B cell (primary cell): Measurements from ENCODE around the gene CMPK1. TPM values are rescaled to one million over a fixed set of nuclear protein-coding genes. Genes with fewer than 3 reads are reported as not detected.
A peak's percentile ranks its signal among the peaks of the same experiment; 100 is the strongest.

Experiments
- ATAC-seq: fragments of 200-7000 bp; cut with Tn5 transposase; one replicate; pipeline ENCODE4 v1.10.0; 2021; ENCODE audit warnings: low read depth, mild to moderate bottlenecking, moderate number of reproducible peaks, moderate library complexity
- CTCF ChIA-PET: fragments of 350-600 bp; sonication (Branson Sonifier 250); formaldehyde crosslinking; loops from one replicate; lab custom pipeline; 2021; ENCODE audit warnings: antibody characterized with exemption, inconsistent platforms; lab: Charles Lee
- POLR2A ChIA-PET: fragments of 350-600 bp; sonication (Branson Sonifier 250); formaldehyde crosslinking; loops from one replicate; lab custom pipeline; 2021; ENCODE audit warnings: antibody characterized with exemption; lab: Charles Lee
- DNase-seq: peaks from one replicate; pipeline ENCODE4 v3.0.0; 2013
- H2AFZ ChIP-seq: 2 replicates; pipeline ENCODE4 v1.6.1; 2012; ENCODE audit warnings: mild to moderate bottlenecking, low read depth, low read length; ENCODE audit not compliant: insufficient read depth, poor library complexity, severe bottlenecking
- H3K27ac ChIP-seq, 2 donors: 1 replicate in 1 of 2; 2 replicates in 1 of 2; pipeline ENCODE4 v1.5.1; 2012 to 2013; ENCODE audit warnings: low read length in 2 of 2, mild to moderate bottlenecking in 2 of 2, moderate library complexity in 1 of 2
- H3K27me3 ChIP-seq, 4 experiments: fragments of 200-600 bp in 1 of 4; sonication (generic) in 1 of 4; replicated peaks in 1 of 4; 1 replicate in 2 of 4; 2 replicates in 2 of 4; pipeline versions ENCODE4 v1.6.1 to v1.7.0; 2013 to 2016; ENCODE audit warnings: low read length in 3 of 4, mild to moderate bottlenecking in 2 of 4, mixed read lengths in 1 of 4, moderate library complexity in 1 of 4; ENCODE audit not compliant: insufficient read depth in 4 of 4, control insufficient read depth in 3 of 4; ENCODE audit errors: control extremely low read depth in 1 of 4
- H3K36me3 ChIP-seq, 2 experiments: replicated peaks in 1 of 2; 1 replicate in 1 of 2; 2 replicates in 1 of 2; pipeline versions ENCODE4 v1.6.1 to v1.7.1; 2013; ENCODE audit warnings: low read length in 1 of 2; ENCODE audit not compliant: insufficient read depth in 2 of 2, control insufficient read depth in 1 of 2; ENCODE audit errors: control extremely low read depth in 1 of 2, extremely low read depth in 1 of 2
- H3K4me1 ChIP-seq, 2 donors: fragments of 200-600 bp in 1 of 2; sonication (generic) in 1 of 2; 1 replicate in 1 of 2; 2 replicates in 1 of 2; pipeline versions ENCODE4 v1.5.1 to v1.6.1; 2013 to 2017; ENCODE audit warnings: low read length in 2 of 2; ENCODE audit not compliant: control insufficient read depth in 2 of 2, insufficient read depth in 2 of 2
- H3K4me2 ChIP-seq: replicated peaks from 2 replicates; pipeline ENCODE3; 2012; ENCODE audit warnings: mild to moderate bottlenecking, low read depth, low read length; ENCODE audit not compliant: poor library complexity, severe bottlenecking
- H3K4me3 ChIP-seq, 5 experiments: fragments of 200-600 bp in 1 of 5; sonication (generic) in 1 of 5; 1 replicate in 3 of 5; 2 replicates in 2 of 5; pipeline versions ENCODE4 v1.5.1 to v1.7.0; 2011 to 2016; ENCODE audit warnings: low read length in 4 of 5, mild to moderate bottlenecking in 4 of 5, low read depth in 2 of 5, control low read depth in 1 of 5, moderate library complexity in 1 of 5; ENCODE audit not compliant: insufficient read depth in 1 of 5; ENCODE audit errors: control extremely low read depth in 1 of 5, extremely low read depth in 1 of 5
- H3K79me2 ChIP-seq: fragments of 200-600 bp; sonication (generic); one replicate; pipeline ENCODE4 v1.6.0; 2016; ENCODE audit warnings: low read length; ENCODE audit not compliant: control insufficient read depth, insufficient read depth
- H3K9ac ChIP-seq: fragments of 200-600 bp; sonication (generic); 2 replicates; pipeline ENCODE4 v1.6.1; 2017; ENCODE audit warnings: mild to moderate bottlenecking, low read length, moderate library complexity
- H3K9me3 ChIP-seq, 3 donors: one replicate each; pipeline versions ENCODE4 v1.6.1 to v1.7.1; 2013; ENCODE audit warnings: low read length in 2 of 3; ENCODE audit not compliant: control insufficient read depth in 2 of 3, insufficient read depth in 1 of 3; ENCODE audit errors: control extremely low read depth in 1 of 3
- H4K20me1 ChIP-seq: 2 replicates; pipeline ENCODE4 v1.6.0; 2012; ENCODE audit warnings: mild to moderate bottlenecking, low read length; ENCODE audit not compliant: insufficient read depth, control insufficient read depth, poor library complexity, severe bottlenecking
- H3K27ac Mint-ChIP-seq: one replicate; pipeline ENCODE4 v1.8.0; 2021; ENCODE audit warnings: mixed read lengths
- H3K27me3 Mint-ChIP-seq: one replicate; pipeline ENCODE4 v1.8.0; 2021; ENCODE audit warnings: mixed read lengths
- H3K4me1 Mint-ChIP-seq: one replicate; pipeline ENCODE4 v1.8.0; 2021; ENCODE audit warnings: mixed read lengths
- H3K4me3 Mint-ChIP-seq: one replicate; pipeline ENCODE4 v1.8.0; 2021; ENCODE audit warnings: mixed read lengths
- H3K9me3 Mint-ChIP-seq: one replicate; pipeline ENCODE4 v1.8.0; 2022; ENCODE audit warnings: mixed read lengths; ENCODE audit not compliant: insufficient read depth
- CTCF ChIP-seq: fragments of 200-600 bp; IDR thresholded peaks from one replicate; pipeline ENCODE4 v1.8.0; 2022; ENCODE audit warnings: antibody characterized with exemption, mild to moderate bottlenecking
- EZH2 ChIP-seq: IDR thresholded peaks from 2 replicates; pipeline ENCODE4 v1.6.1; 2012; ENCODE audit warnings: borderline replicate concordance, low read depth, mild to moderate bottlenecking, moderate library complexity, low read length; ENCODE audit not compliant: insufficient read depth, poor library complexity, severe bottlenecking
- WGBS: methylation state at CpG from one replicate; pipeline ENCODE4 v1.1.5; 2013; ENCODE audit warnings: missing lambda C conversion rate; ENCODE audit not compliant: insufficient coverage; 5-methylcytosine and 5-hydroxymethylcytosine counted together
- intact Hi-C: fragments of 100-400 bp; cut with micrococcal nuclease; formaldehyde crosslinking; loops from one replicate; pipeline ENCODE4 v1.10.0; 2022
- polyA plus RNA-seq: library from polyadenylated mRNA; depleted of rRNA; stranded (reverse); fragments of >200 nt; gene quantifications from 2 replicates; pipeline ENCODE4 v1.2.3, GENCODE V29; 2012
- total RNA-seq, 2 donors: library from RNA; stranded (reverse); fragments of 120-200 nt in 1 of 2; gene quantifications; 1 replicate in 1 of 2; 2 replicates in 1 of 2; pipeline versions ENCODE4 v1.2.3 to v1.2.4, GENCODE V29; 2013 to 2022

CMPK1 gene
- total and polyA plus RNA-seq, 2 donors (not counting 1 experiment from before 2014, with no cell fraction given), result 16.8 to 97.4 TPM

GRCh38 chr1:47412437-47412836, 78.8 kb downstream of the CMPK1 start:
- Mint-ChIP-seq H3K27ac (no peak overlapping the region), H3K4me1 (peaks cover 6% of the 10 kb centered on the region), H3K4me3 (no peak overlapping the region), H3K9me3 (no peaks in the 10 kb centered on the region), H3K27me3 (peaks cover 43% of the 10 kb centered on the region)
- intact Hi-C loops, result no loop called here
- Histone ChIP-seq H3K4me3 (no peak overlapping the region), H3K36me3 (no peaks in the 10 kb centered on the region), H4K20me1 (no peaks in the 10 kb centered on the region), H2AFZ (no peak overlapping the region), H3K27me3 (peaks cover 0 to 31% (median 8%) of the 10 kb centered on the region in 4 experiments), H3K9me3 (no peaks in the 10 kb centered on the region), H3K79me2 (no peaks in the 10 kb centered on the region), H3K27ac (no peak overlapping the region), H3K4me1 (no peaks in the 10 kb centered on the region), H3K9ac (no peak overlapping the region), H3K4me2 (no peak overlapping the region)
- TF ChIP-seq EZH2 (no peak), CTCF (no peak)
- POLR2A ChIA-PET, result no interaction called here
- CTCF ChIA-PET, result interaction anchor here (0.7 kb wide), 1 partner anchor 11 kb away, joined by 3 read pairs; no protein-coding TSS in a partner anchor
- DNase-seq (no peak), ATAC-seq (no peak)
- 92% methylated on average over 14 of the region's 14 CpGs for WGBS

GRCh38 chr1:47415728-47416318, 82.2 kb downstream of the CMPK1 start, which contains the start of gene FOXE3:
FOXE3 (plus strand) TSS chr1:47416285; CDS start chr1:47416316, 31 bp downstream.
- Mint-ChIP-seq H3K4me3 (peak within 1 kb of the TSS; percentile 26), H3K4me1 (peaks cover 8% of the 10 kb centered on the region), H3K27ac (no peak within 1 kb of the TSS), H3K9me3 (no peaks in the 10 kb centered on the region), H3K27me3 (peaks cover 63% of the 10 kb centered on the region)
- H2AFZ ChIP-seq, result peak within 1 kb of the TSS; percentile 33
- DNase-seq, result no peak
- intact Hi-C loops, result no loop called here
- no peaks in the 10 kb centered on the region for H3K9me3 ChIP-seq
- no peak within 1 kb of the TSS for H3K9ac ChIP-seq
- H3K79me2 ChIP-seq, result no peaks in the 10 kb centered on the region
- no peak within 1 kb of the TSS for H3K4me3 ChIP-seq
- TF ChIP-seq CTCF (no peak), EZH2 (no peak)
- no peaks in the 10 kb centered on the region for H4K20me1 ChIP-seq
- peaks cover 0 to 50% (median 17%) of the 10 kb centered on the region in 4 experiments for H3K27me3 ChIP-seq
- WGBS, result 41% methylated on average over 19 of the region's 21 CpGs
- H3K36me3 ChIP-seq, result no peaks in the 10 kb centered on the region
- ATAC-seq, result no peak
- POLR2A ChIA-PET, result no interaction called here
- CTCF ChIA-PET, result no interaction called here
- no peak within 1 kb of the TSS for H3K27ac ChIP-seq
- H3K4me2 ChIP-seq, result peak within 1 kb of the TSS; percentile 49
- no peaks in the 10 kb centered on the region for H3K4me1 ChIP-seq
